NCI-H345 (cell line): Measurements from ENCODE around the gene DGCR8.
A peak's percentile ranks its signal among the peaks of the same experiment; 100 is the strongest.
"Not testable (repeated sequence)": the region's sequence is repeated elsewhere in the genome, so short reads cannot be mapped to it uniquely, and the experiment has no call there.

Experiments used
- DNase-seq: peaks from one replicate; lab custom pipeline; 2025; lab: John Stamatoyannopoulos, UW

The DGCR8 gene

DNA sequence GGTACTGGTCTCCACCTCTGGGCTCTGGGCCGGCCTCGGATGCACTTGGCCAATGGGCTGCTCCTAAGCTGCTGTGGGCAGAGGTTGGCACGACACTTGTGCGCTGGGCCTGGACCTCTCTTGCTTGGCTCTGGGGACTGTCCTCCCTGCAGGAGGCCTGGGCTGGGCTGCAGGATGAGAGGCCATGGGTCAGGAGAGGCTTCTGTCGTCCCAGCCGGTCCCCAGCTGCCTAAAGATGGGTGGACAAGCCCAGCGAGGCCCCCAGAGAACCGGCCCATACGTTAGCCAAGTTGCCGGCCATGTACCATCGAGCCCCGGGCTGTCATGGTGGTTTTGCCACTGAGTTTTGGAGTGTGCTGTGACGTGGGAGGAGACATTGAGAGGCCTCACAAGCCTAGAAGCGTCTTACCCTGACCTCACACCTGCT lies 72.4 kb downstream of the DGCR8 start:
- DNase-seq, result no peak

DNA sequence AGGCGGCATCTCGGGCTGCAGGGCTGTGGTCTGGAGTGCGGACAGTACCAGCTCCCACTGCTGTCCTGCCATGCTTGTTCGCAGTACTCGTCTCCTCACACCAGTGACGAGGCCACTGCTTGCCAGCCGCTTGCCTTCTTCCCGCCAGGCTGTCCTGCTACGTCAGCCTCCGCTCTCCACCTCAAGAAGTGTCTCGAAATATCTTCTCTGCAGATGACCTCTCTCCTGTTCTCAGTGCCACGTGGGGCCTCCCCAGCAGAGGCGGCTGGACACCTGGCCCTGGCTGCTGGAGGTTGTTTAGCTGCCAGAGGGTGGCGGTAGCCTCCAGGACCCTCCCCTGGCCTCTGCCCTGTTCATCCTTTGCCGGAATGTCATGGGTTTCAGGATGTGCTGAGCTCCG lies 73.9 kb downstream of the DGCR8 start:
- DNase-seq, result no peak

DNA sequence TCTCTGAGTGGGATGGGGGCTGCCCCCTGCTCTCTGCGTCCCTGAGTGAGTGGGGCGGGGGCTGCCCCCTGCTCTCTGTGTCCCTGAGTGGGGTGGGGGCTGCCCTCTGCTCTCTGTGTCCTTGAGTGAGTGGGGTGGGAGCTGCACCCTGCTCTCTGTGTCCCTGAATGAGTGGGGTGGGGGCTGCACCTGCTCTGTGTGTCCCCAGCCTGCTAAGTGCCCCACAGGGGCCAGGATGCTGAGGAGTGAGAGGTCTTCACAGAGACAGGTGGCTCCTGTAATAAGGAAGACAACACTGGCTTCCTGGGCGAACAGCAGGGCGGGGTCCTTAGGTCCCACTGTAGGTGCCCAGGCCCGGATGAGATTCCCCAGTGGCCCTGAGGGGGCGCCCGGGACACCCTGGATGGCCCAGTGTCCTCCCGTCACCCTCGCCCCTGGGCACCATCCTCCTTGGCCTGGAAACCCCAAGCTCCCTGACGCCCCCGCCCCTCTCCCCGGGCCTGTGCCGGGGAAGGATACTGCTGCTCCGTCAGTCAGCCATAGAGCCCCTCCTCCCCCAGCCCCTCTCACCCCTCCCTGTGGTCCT lies 74.7 kb downstream of the DGCR8 start:
- peak; percentile 9 for DNase-seq

DNA sequence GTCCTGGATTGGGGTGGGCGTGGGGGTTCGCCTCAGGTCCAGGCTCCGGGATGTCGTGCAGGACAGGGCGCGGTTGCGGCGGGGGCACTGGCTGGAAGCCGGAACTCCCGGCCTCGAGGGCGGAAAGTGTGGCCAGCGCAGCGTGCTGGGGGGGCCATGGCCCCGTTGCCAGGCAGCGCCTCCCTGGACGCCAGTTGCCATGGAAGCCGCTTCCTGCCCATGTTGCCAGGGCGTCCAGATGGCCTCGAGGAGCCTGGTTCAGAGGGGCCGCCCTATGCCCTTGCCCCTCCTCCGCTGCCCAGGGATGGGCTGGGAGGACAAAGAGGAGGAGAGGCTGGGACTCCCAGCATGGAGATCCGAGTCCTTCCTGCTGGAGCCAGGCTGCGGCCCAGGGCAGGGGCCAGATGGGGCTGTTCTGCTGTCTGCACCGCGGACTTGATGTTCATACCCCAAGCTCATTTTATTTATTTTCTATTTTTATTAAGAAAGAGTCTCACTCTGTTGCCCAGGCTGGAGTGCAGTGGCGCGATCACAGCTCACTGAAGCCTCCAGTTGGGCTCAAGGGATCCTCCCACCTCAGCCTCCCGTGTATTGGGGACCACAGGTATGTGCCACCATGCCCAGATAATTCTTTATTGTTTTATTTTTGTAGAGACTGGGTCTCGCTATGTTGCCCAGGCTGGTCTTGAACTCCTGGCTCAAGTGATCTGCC lies 75.4 kb downstream of the DGCR8 start:
- peak; percentile 62 for DNase-seq

DNA sequence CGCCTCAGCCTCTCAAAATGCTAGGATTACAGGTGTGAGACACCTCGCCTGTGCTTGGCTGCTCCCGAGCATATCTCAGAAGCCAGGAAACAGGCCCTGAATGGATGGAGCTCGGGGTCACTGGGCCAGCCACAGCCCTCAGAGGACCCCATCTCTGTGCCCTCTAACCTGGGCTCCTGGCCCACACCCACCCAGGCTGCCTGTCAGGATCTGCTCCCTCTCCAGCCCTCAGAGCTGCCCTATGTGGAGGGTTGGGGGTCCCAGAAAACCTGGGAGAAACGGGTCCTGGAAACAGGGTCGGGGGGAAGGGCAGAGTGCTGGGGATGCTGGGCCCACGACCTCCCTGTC lies 76.0 kb downstream of the DGCR8 start:
- DNase-seq, result no peak

DNA sequence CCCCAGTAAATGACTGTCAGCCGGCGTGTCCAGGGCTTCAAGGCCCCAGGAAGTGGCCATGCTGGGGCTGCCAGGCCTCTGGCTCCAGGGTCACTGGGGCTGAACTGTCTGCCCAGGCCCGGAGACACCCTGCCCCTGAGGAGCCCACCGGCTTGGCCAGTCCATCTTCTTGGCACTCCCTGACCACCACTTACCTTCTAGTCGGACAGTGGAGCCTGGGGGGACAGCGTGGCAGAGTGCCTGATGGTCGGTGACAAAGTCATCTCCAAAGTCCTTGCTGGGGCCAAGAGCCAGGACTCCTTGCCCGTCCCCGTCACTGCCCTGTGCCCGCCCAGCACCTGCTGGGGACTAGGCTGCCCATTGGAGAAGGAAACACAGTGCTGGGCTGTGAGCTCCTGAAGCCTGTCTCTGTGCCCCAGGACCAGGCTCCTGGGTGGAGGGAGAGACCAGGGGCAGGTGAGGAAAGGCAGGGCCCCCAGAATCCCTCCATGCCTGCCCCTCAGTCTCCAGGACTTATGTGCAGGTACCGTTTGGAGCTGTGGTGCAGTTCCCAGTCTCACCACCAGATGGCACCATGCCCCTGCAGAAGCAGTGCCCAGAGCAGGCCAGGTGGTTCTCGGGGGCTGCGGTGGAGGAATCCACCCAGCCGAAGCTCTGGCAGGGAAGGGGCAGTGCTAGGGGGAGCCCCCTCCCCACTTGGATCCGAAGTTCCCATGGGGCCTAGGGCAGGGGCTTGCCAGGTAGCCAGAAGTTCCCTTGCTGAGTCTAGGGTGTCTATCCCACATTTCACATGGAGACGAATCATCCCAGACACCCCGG lies 76.8 kb downstream of the DGCR8 start:
- DNase-seq, result peak; percentile 70

DNA sequence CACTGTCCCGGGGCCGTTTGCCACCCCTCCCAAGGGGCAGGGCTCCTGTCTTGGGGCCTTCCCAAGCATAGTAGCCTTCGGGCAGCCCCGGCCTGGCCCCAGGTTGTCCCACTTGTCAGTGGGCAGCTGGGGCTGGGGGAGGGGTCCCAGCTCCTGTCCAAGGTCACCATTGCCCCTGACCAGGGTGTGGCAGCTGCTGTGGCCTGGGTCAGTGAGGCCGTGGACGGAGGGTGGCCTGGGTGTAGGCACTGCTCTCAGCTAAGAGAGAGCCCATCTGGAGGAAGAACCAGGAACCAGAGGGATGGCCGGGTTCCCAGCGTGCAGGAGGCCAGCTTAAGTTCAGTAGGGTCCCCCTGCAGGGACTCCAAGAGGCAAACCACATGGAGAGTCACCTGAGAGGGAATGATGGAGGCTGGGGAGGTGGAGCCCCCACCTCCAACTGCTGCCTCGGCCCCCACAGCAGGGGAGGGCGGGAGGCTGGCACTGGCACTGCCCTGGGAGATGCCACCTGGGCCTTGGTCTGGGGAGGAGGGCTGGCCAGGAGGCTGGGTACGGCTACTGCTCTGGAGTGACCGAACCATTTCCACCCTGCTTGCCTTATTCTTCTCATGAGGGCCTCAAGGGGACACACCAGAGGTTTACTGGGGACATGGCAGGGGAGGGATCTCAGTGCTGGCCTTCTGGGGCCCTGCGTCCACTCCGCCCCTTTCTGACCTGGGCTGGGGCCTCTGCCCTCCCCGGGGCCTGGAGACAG lies 77.6 kb downstream of the DGCR8 start:
- no peak for DNase-seq

DNA sequence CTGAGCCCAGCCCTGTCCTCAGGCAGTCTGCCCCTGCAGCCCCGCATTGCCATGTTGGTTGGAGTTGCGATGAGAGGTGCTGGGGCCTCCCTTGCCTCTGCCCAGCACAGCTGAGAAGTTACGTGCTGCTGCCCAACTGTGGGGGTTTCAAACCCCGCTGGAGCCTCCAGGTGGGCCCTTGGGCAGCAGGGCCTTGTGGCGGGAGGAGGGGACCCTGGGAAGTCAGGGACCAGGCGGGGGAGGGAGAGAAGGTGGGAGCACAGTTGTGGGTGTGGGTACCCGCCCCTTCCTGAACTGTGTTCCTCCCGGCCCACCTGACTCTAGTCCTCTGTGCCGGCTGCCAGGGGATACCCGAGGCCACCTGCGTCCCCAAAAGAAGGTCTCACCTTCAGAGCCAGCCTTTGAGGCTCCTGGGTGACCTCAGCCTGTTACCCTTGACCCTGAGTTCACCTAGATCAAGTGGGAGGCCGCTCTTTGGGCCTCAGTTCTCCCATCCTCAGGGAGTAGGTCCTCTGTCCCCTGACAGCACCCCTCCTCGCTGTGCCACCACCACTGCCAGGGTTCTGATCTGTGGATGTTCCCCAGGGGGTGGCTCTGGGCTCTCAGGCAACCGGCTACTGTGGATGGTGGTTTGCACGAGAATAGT lies 78.5 kb downstream of the DGCR8 start:
- DNase-seq, result no peak

DNA sequence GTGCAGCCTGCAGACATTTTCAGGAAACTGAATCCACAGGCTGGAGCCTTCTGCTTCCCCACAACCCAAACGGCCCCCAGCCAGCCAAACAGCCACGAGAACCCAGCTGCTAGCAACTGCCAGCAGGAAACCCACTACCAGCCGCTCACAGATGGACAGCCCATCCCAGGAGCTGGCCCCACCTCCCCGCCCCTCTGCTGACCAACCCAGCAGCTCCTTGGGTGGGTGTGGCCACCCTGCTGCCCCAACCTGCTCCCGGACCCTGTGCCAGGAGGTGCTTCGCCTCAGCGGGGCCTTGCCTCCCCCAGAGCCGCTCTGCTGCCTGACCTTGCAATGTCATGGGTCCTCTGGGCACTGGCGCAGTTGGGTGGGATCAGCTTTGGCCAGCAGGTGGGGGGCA lies 79.0 kb downstream of the DGCR8 start:
- no peak for DNase-seq

DNA sequence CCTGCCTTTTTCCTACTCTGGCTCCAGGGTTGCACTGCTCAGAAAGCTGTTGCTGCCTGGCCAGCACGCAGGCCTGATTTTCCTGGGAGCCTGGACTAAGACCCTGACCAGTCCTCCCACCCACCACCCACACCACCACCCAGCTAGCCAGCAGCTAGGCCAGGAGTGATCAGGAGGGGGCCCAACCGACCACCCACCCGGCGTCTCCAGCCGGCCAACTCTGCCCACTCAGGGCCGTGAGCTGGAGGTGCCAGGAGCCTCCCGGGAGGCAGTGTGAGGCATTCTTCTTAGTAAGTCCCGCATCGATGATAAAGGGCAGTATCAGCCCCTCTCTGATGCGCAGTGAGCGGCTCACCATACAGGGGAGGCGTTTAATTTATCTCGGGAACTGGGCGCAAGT lies 79.5 kb downstream of the DGCR8 start:
- not testable (repeated sequence) for DNase-seq

DNA sequence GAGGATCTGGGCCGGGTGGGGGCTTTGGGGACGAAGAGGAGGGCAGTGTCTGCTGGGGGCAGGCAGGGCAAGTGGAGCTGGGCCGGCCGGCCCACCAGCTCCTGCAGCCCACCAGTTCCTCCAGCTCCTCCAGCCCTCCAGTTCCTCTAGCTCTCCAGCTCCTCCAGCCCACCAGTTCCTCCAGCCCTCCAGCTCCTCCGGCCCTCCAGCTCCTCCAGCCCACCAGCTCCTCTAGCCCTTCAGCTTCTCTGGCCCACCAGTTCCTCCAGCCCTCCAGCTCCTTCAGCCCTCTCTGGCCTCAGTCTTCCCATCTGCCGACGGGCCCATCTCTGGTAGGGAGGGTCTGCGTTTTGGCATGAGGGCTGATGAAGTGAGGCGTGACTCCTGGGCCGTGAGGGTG lies 80.0 kb downstream of the DGCR8 start:
- no peak for DNase-seq
